ENCODE data around the gene TBCA. TPM values are rescaled to one million over a fixed set of nuclear protein-coding genes. Genes with fewer than 3 reads are reported as not detected.

TBCA gene
- total RNA-seq, result 90.6 and 104 TPM in 2 replicates

GRCh38 chr5:77775790-77776553, at the start of gene TBCA:
TBCA (minus strand) TSS chr5:77776339; CDS start chr5:77776257, 82 bp downstream.

Other genes starting within 250 kb of the TBCA start
- gene OTP, start 137.6 kb downstream of the TBCA start, total RNA-seq, result not detected in 2 replicates

Data from smooth muscle cell of the umbilical artery (primary cell).